NCI-H128 (cell line): ENCODE results near the gene RTKN2.

Source experiments
- DNase-seq: peaks from one replicate; lab custom pipeline; 2025; ENCODE audit not compliant: unreplicated experiment; lab: John Stamatoyannopoulos, UW

The RTKN2 gene

DNA sequence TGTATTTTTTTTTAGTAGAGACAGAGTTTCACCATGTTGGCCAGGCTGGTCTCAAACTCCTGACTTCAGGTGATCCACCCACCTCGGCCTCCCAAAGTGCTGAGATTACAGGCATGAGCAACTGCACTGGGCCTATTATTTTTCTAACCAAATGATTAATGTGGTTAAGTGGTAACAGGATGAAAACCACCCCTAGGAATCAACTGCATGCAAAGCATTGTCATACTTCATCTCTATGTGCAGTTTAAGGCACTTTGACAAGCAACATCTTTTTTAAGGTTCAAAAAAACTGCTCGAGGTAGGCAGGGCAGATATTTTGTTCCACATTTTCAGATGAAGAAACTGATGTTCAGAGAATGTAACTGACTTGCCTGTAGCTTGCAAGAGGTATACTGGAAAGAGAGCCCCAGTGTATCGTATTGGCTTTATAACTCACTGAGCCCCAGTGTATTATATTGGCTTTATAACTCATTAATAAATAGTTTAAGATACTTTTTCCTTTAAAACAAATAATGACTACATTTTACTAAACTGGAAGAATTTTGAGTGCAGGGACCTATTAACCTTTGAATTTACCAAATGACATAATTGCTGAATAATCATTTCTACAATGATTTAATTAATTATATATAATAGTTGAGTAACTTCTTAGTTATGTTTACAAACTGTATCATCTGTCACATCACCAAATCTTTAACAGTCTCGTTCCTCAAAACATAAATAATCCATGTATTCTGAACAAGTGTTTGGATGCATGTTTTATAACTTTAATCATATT is 38.1 kb downstream of the RTKN2 start:
- DNase-seq: no peak

GRCh38 chr10:62225362-62225761 is 43.3 kb downstream of the RTKN2 start:
- DNase-seq: no peak

DNA sequence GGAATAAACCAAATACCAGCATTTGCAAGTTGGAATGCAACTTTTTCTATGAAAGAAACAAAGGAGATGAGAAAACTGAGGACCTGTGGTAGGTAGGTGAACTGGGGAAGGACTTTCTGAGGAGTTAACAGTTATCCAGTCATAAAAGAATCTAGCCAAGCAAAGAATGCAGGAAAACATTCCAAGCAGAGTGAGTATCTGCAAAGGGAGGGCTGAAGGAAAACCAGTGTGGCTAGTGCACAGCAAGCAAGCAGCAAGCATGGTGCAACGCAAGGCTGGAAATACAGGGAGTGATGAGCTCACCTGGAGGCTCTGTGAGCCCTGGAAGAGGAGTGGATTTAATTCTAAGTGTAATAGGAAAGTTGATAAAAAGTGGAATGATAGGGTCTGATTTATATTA is 44.0 kb downstream of the RTKN2 start:
- no peak for DNase-seq

DNA sequence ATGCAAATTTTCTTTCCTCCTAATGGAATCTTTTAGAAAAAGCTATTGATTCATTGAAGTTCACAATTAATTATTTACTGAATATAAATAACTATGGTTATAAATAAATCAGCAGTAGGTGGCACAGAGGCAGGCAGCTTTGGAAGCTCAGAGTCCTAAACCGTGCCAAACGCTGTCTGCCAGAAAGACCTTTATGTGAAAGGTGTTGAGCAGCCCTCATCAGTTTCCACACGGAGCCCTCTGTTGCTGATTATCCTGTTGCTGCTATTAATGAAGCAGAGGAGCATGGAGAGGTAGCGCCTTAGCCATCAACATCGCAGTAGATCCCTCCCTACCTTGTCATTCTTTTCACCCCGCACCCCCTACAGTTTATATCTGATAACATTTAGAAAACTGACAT is 51.0 kb downstream of the RTKN2 start:
- DNase-seq: no peak

- DNase-seq: no peak
Measured at GRCh38 chr10:62214364-62214874, 54.2 kb downstream of the RTKN2 start.

GRCh38 chr10:62205750-62206399 is 62.8 kb downstream of the RTKN2 start:
- DNase-seq: no peak

DNA sequence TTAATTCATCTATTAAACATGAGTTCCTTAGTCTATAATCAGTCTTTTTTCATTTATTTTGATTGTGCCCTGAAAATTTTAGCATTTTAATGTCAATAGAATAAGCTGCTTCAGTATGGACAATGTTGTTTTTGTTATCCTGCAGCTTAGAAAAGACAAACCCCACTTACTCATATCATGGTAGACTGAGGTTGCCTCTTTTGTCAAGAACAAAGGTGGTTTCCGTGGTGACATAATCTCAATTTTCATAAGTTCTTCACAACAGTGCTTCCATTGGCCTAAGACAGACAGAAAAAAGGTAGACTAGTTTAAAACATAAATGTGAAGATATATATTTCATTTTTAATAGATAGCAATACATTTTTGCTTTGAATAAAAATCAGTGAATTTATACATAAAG is 69.1 kb downstream of the RTKN2 start:
- DNase-seq: no peak

DNA sequence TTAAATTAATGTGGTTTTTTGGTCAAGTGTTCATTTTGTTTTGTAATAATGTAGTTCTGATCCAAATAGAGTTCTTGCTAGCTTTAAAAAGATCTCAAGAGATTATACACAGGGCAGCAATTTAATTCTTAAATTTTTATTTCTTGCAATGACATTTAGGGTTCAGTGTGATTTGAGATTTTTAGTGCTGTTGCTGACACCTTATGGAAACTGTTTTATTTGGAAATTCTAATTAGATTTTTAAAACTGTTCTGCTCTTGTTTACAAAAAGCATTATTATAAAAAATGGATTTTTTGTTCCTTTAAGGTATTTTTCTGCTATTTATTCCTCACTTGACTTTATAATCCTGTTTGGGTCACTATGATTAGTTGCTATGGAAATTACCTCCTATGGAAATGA is 72.1 kb downstream of the RTKN2 start:
- no peak for DNase-seq

DNA sequence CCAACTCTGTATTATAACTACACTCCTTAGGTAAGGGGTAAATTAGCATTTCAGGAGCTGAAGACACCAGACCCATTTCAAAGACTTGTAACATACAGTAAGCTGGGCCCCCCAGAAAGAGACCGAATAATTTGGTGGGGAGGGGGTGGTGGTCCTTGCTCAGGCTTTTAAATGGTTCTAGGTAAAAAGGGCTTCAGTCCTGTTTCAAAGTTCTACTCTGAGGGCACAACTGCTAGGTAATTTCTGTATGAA is 73.0 kb downstream of the RTKN2 start:
- no peak for DNase-seq

DNA sequence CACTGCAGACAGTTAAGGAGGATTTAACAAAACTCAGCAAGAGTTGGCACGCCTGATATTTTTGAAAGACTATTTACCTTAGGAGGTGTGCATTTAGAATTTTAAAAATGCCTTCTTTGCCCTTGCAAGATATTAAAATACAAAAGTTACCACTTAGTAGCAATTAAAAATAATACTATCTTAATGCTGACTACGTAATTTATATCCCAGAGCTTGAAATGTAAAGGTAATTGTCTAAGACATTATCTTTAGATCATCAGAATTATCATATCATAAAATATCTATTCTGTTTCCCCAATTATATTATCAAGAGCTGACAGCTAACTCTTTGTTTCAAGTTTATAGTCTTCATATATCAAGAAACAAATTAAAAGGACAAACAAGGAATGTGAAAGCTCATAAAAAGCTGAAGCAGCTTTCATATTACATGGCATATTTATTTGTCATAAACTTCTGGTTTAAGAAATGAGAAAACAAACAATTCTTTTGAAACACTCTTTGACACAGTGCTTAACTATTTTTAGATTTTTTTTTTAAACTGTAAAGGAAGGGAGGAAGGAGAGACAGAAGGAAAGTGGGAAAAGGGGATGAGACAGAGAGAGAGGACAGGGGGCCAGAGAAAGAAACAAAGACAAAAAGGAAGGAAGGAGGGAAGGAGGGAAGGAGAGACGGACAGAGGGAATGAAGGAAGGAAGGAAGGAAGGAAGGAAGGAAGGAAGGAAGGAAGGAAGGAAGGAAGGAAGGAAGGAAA is 73.5 kb downstream of the RTKN2 start:
- DNase-seq: no peak

GRCh38 chr10:62193479-62193878 is 75.2 kb downstream of the RTKN2 start:
- DNase-seq: no peak

GRCh38 chr10:62189131-62189530 is 79.5 kb downstream of the RTKN2 start:
- DNase-seq: no peak

DNA sequence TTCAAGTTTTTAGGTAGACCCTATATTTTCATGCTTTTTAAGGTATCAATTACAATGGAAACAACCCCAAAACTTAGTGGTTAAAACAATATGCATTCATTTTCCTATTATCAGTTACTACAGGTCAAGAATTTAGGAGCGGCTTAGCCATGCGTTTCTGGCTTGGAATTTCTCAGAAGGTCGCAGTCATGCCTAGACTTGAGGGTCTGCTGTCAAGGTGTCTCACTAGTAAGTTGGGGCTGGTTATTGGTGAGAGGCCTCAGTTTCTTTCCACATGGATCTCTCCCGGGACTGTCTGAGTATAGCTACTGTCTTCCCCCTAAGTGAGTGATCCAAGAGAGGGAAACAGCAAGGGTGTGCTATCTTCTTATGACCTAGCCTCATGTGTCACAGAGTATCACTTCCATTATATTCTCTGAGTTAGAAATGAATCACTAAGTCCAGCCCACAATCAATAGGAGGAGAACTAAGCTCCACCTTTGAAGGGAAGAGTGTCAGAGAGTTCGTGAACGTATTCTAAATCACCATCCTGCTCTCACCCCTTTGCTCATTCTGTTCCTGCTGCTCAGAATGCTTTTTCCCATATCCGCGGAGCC is 80.5 kb downstream of the RTKN2 start:
- no peak for DNase-seq

DNA sequence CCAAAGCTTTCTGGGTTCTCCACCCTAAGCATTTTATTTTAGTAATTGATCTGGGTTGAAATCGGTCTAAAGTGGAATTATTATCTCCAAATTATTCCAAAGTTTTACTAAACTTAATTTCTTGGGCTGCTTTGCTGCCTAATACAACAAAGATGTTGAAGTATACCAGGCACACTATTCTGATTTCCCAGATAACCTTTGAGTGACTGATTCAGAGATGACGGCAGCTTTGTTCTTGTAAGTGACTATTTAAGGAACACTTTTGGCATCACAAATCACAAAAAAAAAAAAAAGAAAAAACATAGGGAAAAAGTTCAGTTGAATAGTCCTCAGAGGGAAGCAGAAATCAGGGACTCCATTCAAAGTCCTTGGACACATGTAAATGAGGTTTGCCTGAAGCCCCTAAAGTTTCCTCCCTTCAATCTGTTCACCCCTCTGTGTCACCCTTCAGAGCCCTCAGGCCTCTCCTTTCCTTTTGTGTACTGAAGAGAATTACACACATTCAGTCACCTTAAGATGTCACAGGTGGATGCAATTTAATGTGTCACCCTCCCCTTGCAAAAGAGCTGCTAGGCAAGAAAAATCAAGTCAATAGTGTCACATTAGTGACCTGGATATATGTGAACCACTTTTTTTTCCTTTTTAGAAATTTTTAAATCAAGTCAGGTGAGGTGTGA is 81.5 kb downstream of the RTKN2 start:
- no peak for DNase-seq

DNA sequence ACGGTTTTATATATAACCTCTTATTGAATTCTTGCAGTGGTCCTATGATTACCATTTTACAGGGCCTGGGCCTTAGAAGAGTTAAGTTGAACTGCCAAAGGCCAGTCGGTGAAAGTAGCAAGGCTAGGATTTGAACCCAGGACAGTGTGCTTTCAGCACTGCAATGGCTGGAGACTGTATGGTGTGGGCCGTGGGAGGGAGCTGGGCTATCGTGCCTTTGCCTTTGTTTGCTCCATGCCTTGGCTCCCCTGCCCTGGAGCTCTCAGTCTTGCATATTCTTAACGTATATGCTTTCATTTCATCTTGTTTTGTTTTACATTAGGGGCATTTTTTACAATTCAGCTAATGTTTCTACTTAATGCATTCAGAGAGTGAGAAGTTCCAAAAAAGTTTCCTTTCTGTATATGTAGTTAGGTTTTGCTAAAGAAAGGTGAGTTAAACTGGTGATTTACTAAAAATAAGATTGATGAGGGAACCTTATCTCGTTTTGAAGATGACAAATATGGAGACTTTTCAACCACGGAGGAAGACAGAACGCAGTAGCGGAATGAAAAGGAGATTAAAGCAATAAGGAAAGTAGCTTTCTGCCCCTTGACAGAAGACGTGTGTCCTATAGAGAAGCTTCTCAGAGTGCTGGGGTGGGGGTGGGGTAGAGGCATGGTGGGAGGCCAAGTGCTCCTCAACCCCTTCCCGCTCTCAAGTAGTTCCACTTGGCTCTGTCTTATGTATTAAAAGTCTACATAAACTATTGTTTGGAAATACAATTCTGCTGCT is 82.5 kb downstream of the RTKN2 start:
- DNase-seq: no peak

GRCh38 chr10:62183857-62184795 is 84.5 kb downstream of the RTKN2 start:
- no peak for DNase-seq

- DNase-seq: no peak
Measured at GRCh38 chr10:62183442-62183841, 85.2 kb downstream of the RTKN2 start.

DNA sequence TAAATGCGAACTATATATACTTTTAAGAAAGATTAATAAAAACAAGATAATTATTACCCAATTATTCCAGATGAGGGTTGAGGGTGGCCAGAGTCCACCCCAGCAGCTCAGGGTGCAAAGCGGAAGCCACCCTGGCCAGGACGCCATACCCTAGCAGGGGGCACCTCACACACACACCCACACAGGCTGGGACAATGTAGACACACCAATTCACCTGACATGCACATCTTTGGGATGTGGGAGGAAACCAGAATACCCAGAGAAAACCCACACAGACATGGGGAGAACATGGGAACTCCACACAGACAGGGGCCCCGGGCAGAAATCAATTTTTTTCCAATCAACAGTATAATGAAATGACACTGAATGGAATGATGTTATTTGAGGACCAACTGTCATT is 86.0 kb downstream of the RTKN2 start:
- no peak for DNase-seq

GRCh38 chr10:62182171-62182570 is 86.5 kb downstream of the RTKN2 start:
- DNase-seq: no peak
